OCI-LY1 (cell line): Measurements from ENCODE around the gene HS3ST5.
A peak's percentile ranks its signal among the peaks of the same experiment; 100 is the strongest.

Experiments
- H2AFZ ChIP-seq: fragments of 200-600 bp; sonication (generic), shearing (Covaris generic); 2 replicates; pipeline ENCODE4 v1.6.0; 2014; ENCODE audit warnings: antibody characterized with exemption, mild to moderate bottlenecking, low read length
- H3F3A ChIP-seq: fragments of 200-600 bp; sonication (generic), shearing (Covaris generic); 2 replicates; pipeline ENCODE4 v1.6.0; 2014; ENCODE audit warnings: mild to moderate bottlenecking, antibody characterized with exemption, low read length, moderate library complexity; ENCODE audit not compliant: insufficient read depth
- H3K27ac ChIP-seq: fragments of 200-600 bp; sonication (generic); 2 replicates; pipeline ENCODE4 v1.5.1; 2014; ENCODE audit warnings: low read length, mixed run types, mild to moderate bottlenecking, low read depth; ENCODE audit not compliant: poor library complexity, severe bottlenecking
- H3K27me3 ChIP-seq: fragments of 200-600 bp; sonication (generic); 2 replicates; pipeline ENCODE4 v1.6.0; 2014; ENCODE audit warnings: antibody characterized with exemption, mild to moderate bottlenecking, low read length, moderate library complexity; ENCODE audit not compliant: insufficient read depth
- H3K36me3 ChIP-seq: fragments of 200-600 bp; sonication (generic); 2 replicates; pipeline ENCODE4 v1.6.1; 2014; ENCODE audit warnings: mild to moderate bottlenecking, antibody characterized with exemption, low read length, moderate library complexity, mixed read lengths; ENCODE audit not compliant: insufficient read depth
- H3K4me1 ChIP-seq: fragments of 200-600 bp; sonication (generic); 2 replicates; pipeline ENCODE4 v1.5.1; 2014; ENCODE audit warnings: mild to moderate bottlenecking, low read length, moderate library complexity; ENCODE audit not compliant: insufficient read depth, severe bottlenecking
- H3K4me2 ChIP-seq: fragments of 200-600 bp; sonication (generic), shearing (Covaris generic); 2 replicates; pipeline ENCODE4 v1.6.1; 2014; ENCODE audit warnings: low read length
- H3K4me3 ChIP-seq: fragments of 200-600 bp; sonication (generic); 2 replicates; pipeline ENCODE4 v1.5.1; 2014; ENCODE audit warnings: low read length, low read depth, mild to moderate bottlenecking, mixed read lengths; ENCODE audit not compliant: poor library complexity, severe bottlenecking
- H3K79me2 ChIP-seq: fragments of 200-600 bp; shearing (Covaris generic); 2 replicates; pipeline ENCODE4 v1.6.1; 2016; ENCODE audit warnings: mixed run types, low read length, mixed read lengths; ENCODE audit not compliant: insufficient read depth
- H3K9ac ChIP-seq: fragments of 200-600 bp; sonication (generic), shearing (Covaris generic); 2 replicates; pipeline ENCODE4 v1.6.1; 2014; ENCODE audit warnings: mild to moderate bottlenecking, low read length, mixed read lengths
- H3K9me2 ChIP-seq: fragments of 200-600 bp; sonication (generic), shearing (Covaris generic); 2 replicates; pipeline ENCODE4 v1.6.1; 2014; ENCODE audit warnings: low read depth, mild to moderate bottlenecking, low read length, mixed read lengths
- H3K9me3 ChIP-seq: fragments of 200-600 bp; shearing (Covaris generic); 2 replicates; pipeline ENCODE4 v1.6.1; 2014; ENCODE audit warnings: low read length, mixed read lengths
- H4K20me1 ChIP-seq: fragments of 200-600 bp; sonication (generic), shearing (Covaris generic); 2 replicates; pipeline ENCODE4 v1.6.0; 2016; ENCODE audit warnings: mild to moderate bottlenecking, low read length; ENCODE audit not compliant: insufficient read depth
- CTCF ChIP-seq: fragments of 200-600 bp; sonication (generic), shearing (Covaris generic); IDR thresholded peaks from 2 replicates; pipeline ENCODE4 v1.5.1; 2017; ENCODE audit warnings: mild to moderate bottlenecking, antibody characterized with exemption, low read length, moderate library complexity, mixed read lengths
- EZH2 ChIP-seq: fragments of 200-600 bp; sonication (generic), shearing (Covaris generic); IDR thresholded peaks from 2 replicates; pipeline ENCODE4 v1.8.0; 2017; ENCODE audit warnings: borderline replicate concordance, mixed run types, mild to moderate bottlenecking, antibody characterized with exemption, low read length, moderate library complexity, mixed read lengths

HS3ST5 gene

GRCh38 chr6:114304304-114304887 lies 38.4 kb downstream of the HS3ST5 start:
- Histone ChIP-seq H4K20me1 (no peaks in the 10 kb centered on the region), H3K4me1 (no peaks in the 10 kb centered on the region), H3K79me2 (no peaks in the 10 kb centered on the region), H3K4me2 (no peak overlapping the region), H3K4me3 (no peak overlapping the region), H3K36me3 (no peaks in the 10 kb centered on the region), H3F3A (no peaks in the 10 kb centered on the region), H3K9me2 (no peaks in the 10 kb centered on the region), H3K27me3 (no peaks in the 10 kb centered on the region), H3K9me3 (no peaks in the 10 kb centered on the region), H2AFZ (no peak overlapping the region), H3K27ac (no peak overlapping the region), H3K9ac (no peak overlapping the region)
- TF ChIP-seq CTCF (peak; percentile 42), EZH2 (no peak)

GRCh38 chr6:114301596-114302219 lies 41.1 kb downstream of the HS3ST5 start:
- no peak overlapping the region for H2AFZ ChIP-seq
- no peaks in the 10 kb centered on the region for H3K79me2 ChIP-seq
- no peak overlapping the region for H3K27ac ChIP-seq
- no peaks in the 10 kb centered on the region for H4K20me1 ChIP-seq
- no peak overlapping the region for H3K9ac ChIP-seq
- H3K27me3 ChIP-seq: no peaks in the 10 kb centered on the region
- no peaks in the 10 kb centered on the region for H3K4me1 ChIP-seq
- no peak overlapping the region for H3K4me2 ChIP-seq
- no peaks in the 10 kb centered on the region for H3K36me3 ChIP-seq
- no peak overlapping the region for H3K4me3 ChIP-seq
- no peak for TF ChIP-seq EZH2
- TF ChIP-seq CTCF: no peak
- H3K9me3 ChIP-seq: no peaks in the 10 kb centered on the region
- H3F3A ChIP-seq: no peaks in the 10 kb centered on the region
- H3K9me2 ChIP-seq: no peaks in the 10 kb centered on the region

- Histone ChIP-seq H4K20me1 (no peaks in the 10 kb centered on the region), H2AFZ (no peak overlapping the region), H3K4me2 (no peak overlapping the region), H3K9me3 (no peaks in the 10 kb centered on the region), H3K36me3 (no peaks in the 10 kb centered on the region), H3K27me3 (no peaks in the 10 kb centered on the region), H3K4me3 (no peak overlapping the region), H3K9me2 (no peaks in the 10 kb centered on the region), H3K4me1 (no peaks in the 10 kb centered on the region), H3F3A (no peaks in the 10 kb centered on the region), H3K27ac (no peak overlapping the region), H3K9ac (no peak overlapping the region), H3K79me2 (no peaks in the 10 kb centered on the region)
- TF ChIP-seq EZH2: no peak
- TF ChIP-seq CTCF: no peak
Observed at GRCh38 chr6:114297135-114297534, 45.7 kb downstream of the HS3ST5 start.
